ENCODE measurements around the gene OR10G3. TPM values are rescaled to one million over a fixed set of nuclear protein-coding genes. Genes with fewer than 3 reads are reported as not detected.
"Not testable (repeated sequence)": the region's sequence is repeated elsewhere in the genome, so short reads cannot be mapped to it uniquely, and the experiment has no call there.

OR10G3 gene, protein sequence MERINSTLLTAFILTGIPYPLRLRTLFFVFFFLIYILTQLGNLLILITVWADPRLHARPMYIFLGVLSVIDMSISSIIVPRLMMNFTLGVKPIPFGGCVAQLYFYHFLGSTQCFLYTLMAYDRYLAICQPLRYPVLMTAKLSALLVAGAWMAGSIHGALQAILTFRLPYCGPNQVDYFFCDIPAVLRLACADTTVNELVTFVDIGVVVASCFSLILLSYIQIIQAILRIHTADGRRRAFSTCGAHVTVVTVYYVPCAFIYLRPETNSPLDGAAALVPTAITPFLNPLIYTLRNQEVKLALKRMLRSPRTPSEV
- polyA plus RNA-seq (2013, experiment 1 of 2; ENCODE audit: insufficient read length) = not detected
- not detected for polyA plus RNA-seq (2013, experiment 2 of 2; ENCODE audit: insufficient read length)

DNA sequence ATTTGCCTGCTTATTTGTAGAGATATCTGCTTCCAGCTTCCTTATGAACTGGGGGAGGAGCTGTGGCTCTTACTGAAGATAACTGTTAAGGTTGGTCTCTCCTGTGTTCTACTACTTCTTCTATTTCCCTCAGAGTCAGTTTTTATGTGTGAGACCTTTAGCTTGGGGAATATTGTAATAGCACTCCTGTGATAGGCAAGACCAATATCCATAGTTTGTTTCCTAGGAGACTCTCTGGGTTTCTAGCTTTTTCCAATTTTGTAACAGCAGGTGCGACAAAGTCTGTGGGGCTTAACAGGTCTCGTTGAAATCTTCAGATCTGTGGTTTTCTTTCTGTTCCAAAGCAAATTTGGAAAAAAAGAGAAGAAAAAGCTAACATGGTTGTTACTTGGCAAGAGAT, at the start of gene OR10G3:
Gene OR10G3 (minus strand): TSS at position 101 of the 400 bp plus-strand sequence. CDS start 9,332 bp downstream, outside the sequence.
- DNase-seq = no peak

DNA sequence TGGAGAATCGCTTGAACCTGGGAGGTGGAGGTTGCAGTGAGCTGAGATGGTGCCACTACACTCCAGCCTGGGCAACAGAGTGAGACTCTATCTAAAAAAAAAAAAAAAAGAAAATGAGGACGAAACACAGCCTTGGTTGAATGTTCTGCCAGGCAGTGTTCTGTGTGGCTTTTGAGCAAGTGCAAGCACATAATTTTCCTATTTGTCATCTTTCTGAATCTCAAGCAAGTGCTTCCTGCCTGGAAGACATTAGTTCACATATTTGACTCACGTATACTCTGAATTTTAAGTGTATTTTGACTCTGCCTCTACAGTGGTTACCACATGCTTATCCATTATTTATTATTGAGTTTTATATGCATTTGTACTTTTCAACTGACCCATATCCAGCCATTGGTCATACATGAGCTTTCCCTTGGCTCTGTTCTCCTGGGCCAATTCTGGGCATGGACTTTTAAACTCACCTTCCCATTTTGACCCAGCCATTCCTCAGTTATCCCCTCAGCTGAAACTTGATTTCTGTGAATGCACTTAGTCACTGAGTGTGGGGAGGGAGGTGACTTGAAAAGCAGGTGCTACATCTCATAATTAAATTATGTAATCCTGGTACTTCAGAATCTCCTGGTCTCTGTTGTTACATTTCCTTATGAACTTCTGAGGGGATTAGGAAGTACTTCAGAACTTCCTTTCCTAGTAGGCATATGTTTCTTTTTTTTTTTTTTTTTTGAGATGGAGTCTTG, 46.8 kb upstream of the OR10G3 start:
- no peak for DNase-seq

DNA sequence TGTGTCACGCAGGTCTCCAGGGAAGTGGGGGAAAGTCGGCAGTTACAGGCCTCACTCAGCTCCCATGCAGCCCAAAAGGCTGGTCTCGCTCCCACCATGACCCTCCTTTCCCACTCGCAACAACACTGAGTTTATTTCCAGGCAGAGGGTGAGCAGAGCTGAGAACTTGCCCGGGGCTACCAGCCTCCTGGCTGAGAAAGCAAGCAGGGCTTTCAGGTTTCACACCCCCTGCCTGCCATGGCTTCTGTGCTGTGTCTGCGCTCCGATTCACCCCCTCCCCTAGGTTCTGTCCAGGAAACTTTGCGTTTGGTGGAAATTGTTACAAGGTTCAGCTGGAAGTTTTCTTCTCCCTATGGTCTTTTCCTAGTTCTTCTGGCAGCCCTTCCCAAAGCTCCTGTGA, 37.7 kb upstream of the OR10G3 start:
- DNase-seq = no peak

DNA sequence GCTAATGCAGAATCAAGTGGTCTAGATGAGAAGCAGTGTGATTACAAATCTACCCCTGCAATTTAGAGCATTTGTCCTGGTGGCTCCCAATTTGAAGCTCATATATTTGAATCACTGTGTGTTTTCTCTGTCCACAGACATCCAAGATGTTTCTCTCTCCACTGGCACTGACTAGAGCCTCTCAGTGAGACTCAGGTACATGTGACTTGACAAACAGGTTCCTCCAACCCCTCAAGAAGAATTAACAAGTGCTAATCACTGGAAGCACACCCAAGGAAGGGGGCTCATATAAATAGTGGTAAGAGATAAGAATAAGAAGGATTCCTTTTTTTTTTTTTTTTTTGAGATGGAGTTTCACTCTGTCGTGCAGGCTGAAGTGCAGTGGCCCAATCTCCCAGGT, 34.4 kb upstream of the OR10G3 start:
- DNase-seq = no peak

DNA sequence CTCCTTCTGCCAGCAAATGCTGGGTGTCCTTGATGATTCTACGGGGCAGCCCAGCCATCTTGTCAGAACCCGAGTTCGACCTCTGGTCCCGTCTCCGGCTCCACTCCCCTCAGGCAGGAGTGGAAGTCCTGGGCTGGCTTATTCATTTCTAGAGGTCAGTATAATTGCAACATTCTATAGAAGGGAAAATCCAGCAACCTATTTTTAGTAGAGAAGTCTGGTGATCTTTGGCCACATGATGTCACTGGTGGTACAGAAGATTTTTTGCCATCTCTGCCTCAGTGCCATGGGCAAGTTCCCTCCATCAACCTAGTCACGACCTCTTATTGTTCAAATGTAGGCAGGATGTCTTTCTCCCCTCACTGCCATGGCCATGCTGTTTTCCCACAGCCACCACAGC, 32.4 kb upstream of the OR10G3 start:
- DNase-seq = no peak

DNA sequence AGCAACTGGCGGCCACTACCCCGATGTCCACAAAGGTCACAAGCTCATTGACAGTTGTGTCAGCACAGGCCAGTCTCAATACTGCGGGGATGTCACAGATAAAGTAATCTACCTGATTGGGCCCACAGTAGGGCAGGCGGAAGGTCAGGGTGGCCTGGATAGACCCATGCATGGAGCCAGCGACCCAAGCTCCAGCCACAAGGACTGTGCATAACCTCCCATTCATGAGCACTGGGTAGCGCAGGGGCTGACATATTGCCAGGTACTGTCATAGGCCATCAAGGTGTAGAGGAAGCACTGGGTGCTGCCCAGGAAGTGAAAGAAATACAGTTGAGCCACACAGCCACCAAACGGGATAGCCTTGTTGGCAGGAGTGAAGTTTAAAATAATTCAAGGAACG, 22.3 kb upstream of the OR10G3 start:
- DNase-seq = not testable (repeated sequence)

DNA sequence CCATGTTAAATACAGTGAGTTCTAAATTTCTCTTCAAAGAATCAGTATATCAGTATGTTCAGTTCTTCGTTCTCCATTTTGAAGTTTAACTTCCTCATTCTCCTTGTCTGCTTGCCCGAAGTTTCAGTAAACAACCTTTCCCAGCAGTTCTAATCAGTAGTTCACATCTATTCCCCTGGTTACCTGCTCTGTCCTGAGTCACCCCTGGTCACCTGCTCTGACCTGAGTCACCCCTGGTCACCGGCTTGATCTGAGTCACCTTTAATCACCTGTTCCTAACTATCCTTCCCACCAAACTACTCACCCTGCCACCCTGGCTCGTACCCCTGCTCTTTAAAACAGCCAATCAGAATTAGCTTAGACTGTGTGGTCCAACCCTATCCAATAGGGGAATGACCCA, 9.4 kb upstream of the OR10G3 start:
- DNase-seq = no peak

DNA sequence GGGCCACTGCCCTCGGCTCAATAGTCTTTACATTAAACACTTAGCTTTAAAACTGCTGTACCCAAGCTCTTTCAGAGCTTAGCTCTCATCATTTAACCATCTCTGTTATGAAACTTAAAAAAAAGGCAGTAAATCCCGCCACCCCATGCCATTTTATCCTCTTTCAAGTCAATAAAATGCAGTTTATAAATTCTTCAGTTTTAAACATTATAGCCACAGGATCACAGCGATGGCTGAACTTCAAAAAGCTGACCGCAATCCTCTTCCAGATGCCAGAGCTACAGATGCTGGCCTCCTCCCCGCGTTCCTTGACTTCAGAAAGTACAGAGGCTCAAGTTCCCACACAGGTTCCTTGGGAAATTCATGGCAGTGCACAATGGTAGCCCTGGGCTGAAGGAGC, 4.2 kb downstream of the OR10G3 start:
- DNase-seq = no peak

DNA sequence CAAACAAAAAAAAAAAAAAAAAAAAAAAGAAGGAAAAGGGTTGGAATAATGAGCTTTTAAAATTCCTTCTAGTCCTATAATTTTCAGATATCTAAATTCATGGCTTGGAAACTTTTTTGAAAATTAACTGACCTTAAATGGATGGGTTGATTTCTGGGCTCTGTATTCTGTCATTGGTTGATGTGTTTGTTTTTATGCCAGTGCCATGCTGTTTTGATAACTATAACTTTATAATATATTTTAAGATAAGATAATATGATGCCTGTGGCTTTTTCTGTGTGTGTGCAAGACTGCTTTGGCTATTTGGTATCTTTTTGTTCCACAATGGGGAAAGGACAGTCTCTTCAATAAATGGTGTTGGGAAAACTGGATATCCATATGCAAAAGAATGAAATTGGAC, 7.3 kb downstream of the OR10G3 start:
- no peak for DNase-seq

DNA sequence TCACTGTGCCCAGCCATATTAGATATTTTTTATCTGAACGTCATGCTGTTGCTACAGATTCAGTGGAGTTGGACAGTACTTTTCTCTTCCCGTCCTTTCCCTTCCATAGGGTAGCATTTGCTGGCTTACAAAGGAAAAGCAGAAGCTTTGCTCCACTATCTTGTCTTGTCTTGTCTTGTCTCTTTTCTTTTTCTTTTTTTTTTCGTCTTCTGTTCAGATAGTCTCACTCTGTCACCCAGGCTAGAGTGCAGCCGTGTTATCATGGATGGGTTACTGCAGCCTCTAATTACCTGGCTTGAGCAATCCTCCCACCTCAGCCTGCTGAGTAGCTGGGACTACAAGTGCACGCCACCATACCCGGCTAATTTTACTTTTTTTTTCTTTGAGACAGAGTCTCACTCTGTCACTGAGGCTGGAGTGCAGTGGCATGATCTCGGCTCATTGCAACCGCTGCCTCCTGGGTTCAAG, 21.1 kb downstream of the OR10G3 start:
- no peak for DNase-seq

DNA sequence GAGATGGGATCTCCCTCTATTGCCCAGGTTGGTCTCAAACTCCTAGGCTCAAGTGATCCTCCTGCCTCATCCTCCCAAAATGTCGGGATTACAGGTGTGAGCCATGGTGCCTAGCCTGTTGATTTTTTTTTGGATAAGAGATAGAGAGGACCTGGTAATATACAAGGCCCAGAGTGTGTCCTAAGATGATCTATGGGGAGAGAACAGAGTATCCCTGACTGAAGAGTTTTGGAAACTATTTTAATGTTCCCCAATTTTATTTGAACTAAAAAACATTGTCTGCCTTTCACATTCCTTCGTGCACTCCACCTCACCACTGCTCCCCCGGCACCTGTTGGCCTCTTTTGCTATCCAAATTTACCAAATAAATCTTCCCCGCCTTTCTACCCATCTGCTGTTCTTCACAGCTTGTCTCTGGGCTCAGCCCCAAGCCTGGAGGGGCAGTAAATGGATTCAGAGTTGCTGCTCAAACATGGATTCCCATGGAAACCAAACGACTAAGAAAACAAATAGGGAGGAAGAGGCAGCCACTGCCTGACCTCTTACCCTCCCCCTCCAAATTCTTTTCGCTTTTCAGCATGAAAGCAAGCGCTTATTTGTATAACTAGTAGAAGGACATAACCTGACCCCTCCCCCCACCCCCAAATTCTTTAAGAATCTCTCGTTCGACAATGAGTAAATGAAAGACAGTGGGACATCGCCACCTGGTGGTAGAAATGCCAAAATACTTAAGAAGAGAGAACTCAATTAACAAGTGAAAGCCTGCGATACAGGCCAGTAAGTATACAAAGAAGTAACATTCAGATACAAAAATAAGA, 22.6 kb downstream of the OR10G3 start:
- peak; percentile 88 for DNase-seq

DNA sequence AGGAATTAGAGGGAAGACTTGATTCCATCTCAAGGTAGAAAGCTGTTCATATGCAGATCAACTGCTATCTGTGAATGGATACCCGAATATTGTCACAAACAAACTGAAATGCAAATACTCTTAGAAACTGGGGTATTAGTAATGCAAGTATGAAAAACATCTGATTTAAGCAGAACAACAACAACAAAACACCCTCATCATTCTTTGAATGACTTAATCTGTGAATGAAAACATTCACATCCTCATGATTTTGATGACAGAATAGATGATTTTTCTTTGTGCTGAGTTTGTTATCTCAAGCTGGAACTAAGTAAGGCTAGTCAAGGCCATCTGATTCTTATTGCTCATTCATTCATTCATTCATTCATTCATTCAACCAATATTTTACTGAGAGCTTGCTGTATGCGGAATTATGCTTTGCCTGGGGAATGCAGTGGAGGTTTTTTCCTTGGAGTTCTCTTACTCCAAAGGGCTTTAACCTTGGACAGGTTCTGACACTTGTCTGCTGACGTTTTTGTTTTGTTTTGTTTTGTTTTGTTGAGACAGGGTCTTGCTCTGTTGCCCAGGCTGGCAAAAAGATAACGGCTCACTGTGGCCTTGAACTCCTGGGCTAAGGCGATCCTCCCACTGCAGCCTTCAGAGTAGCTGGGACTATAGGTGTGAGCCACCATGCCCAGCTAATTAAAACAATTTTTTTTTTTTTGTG, 23.3 kb downstream of the OR10G3 start:
- DNase-seq = no peak

DNA sequence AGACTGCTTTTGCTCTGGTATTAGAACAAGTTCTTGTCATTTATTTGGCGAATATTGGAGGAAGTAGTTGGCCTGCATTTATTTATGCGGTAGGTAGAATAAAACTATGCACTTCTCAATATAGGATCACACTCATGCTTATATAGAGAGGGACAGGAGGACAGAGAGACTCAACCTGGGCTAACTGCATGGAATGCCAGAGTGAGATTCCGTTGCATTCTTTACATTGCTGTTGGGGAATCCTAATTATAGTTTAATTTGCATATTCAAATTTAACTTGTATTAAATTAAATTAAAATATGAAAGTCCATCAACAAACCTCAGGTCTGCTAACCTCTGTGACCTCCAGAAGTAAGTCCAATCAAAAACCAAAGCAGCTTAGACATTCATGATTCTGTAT, 26.6 kb downstream of the OR10G3 start:
- DNase-seq = no peak

DNA sequence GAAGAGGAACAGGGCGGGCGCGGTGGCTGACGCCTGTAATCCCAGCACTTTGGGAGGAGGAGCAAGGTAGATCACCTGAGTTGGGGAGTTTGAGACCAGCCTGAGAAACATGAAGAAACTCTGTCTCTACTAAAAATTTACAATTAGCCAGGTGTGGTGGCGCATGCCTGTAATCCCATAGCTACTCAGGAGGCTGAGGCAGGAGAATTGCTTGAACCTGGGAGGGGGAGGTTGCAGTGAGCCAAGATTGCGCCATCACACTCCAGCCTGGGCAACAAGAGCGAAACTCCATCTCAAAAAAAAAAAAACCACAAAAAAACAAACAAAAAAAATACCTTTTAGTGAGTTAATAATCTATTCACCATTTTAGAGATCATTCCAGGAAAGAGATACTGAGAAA, 35.3 kb downstream of the OR10G3 start:
- not testable (repeated sequence) for DNase-seq

DNA sequence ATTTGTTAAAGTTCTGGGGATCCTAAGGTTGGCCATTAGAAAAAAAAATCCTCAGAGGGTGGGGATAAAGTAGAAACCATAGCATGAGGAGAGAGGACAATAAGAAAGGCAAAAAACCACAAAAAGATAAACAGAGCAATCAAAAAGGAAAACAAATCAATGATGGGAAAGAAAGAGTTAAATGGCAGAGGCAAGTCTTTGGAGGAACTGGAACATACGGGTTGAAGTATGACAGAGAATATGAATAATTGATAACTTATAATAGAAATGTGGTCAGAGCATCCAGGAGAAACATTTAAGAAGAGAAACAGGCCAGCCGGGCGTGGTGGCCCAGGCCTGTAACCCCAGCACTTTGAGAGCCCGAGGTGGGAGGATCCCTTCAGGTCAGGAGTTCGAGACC, 35.9 kb downstream of the OR10G3 start:
- DNase-seq = no peak

DNA sequence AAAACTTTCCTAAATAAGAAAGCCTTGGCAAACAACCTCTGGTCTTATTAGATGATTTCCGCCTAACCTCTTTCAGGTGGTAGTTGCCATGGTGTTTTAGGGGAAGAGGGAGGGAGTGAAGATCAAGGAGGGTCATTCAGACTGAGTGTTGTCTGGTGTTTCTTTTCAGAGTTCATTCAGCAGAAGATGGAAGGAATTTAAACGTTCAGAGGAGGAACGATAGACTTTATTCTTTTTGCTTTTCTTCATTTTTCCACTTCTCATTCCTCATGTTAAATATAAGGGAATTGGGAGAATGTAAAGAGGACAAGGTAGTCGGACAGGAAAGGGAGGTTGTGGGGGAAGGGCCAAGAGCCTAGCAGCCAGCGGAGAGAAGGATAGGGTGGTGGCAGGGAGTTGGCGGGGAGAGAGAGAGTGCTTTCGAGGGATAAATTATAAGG, 36.3 kb downstream of the OR10G3 start:
- no peak for DNase-seq

DNA sequence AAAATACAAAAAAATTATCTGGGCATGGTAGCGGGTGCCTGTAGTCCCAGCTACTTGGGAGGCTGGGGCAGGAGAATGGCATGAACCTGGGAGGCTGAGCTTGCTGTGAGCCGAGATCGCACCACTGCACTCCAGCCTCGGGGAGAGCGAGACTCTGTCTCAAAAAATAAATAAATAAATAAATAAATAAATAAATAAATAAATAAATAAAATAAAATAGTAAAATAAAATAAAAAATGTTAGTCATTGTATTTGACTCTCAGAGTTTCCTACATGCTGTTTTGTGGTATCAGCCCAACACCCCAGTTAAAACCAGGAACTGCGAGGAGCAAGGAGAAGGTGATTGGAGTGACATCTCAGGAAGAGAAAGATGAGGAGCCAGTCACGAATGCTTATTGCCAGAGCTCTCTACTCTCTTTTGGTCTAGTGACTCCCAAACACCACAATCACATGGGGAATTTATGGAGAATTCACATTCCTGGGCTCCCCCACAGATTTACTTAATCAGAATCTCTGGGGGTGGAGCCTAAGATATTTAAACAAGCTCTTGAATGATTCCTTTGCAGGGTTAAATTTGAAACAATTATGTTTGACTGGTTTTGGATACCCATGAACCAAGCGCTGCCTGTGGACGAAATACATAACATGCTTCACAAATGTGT, 38.3 kb downstream of the OR10G3 start:
- no peak for DNase-seq

DNA sequence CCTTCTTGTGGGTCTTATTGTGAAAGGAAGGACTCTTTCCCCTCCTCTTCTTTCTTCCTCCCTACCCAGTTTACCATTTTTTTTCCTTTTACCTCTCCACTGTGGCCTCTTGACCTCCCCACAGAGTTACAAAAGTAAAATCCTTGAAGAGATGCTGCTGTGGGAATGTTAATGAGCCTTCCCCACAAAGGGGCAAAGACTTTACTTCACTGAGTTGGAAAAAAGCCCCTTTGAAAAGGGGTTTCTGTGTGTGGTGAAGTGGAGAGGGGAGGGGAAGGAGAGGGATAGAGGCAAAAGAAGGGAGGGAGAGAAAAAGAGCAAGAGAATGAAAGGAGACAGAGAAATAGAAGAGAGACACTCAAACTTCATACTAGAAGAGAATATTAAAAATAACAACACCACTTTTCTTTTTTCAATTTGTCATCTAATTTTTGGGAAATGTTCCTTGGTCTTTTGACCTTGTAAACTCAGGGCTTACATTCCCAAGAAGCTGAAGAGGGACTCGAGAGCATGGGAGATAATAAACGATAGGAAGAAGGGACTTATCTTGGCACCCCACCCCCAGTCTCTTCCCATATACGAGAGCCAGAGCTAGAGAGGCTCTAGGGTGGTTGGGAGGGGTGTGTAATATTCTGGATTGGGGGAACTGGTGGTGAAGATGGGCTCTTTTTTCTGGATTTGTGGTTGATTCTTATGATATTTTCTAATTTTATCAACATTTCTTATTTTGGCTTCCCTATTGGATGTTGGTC, 40.5 kb downstream of the OR10G3 start:
- no peak for DNase-seq

DNA sequence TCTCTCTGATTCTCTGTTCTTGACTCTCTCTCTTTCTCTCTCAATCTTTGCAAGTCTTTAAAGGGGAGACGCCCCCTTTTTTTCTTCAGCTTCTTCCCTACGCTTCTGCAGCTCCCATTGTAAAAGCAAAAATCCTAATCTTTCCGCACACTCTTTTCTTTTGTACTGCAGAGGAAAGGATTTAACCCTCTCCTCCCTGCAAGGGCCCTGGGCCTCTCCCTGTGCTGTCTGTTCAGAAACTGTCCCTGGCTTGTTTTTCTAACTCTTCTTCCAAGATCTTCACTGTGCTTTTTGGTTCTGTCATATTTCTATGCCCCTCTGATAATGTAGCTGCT, 42.8 kb downstream of the OR10G3 start:
- no peak for DNase-seq

DNA sequence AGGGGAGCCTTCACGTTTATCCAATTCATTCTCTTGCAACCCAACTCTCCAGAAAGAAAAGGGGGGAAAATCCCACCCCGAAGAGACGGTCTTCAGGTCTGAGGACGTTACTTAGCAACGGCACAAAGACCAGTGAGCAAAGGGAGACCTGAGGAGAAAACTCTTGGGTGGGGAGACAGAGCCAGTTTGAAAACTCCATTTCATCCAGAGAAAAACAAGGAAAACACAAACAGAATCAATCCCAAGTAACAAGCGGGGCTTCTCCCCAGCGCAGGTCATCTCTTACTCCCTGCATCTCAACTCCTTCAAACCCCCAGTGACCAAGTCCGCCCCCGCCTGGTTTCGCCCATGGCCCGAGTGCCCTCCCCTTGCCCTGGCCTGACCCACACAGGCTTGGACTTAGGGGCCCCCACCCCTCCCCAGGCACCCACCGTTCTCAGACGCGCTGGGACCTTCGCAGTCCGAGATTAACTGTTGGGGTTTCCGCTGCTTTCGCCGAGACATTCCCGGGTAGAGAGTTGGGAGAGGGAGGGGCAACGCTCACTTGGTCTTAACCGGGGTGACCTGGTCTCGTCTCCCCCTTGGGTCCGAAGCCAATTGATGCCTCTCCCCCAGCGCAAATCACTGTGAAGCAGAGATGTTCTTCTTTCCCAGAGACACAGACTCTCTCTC, 43.3 kb downstream of the OR10G3 start:
- no peak for DNase-seq
